Measurements from ENCODE around the gene BCAS1.
"Not testable (repeated sequence)": the region's sequence is repeated elsewhere in the genome, so short reads cannot be mapped to it uniquely, and the experiment has no call there.

BCAS1 gene

DNA sequence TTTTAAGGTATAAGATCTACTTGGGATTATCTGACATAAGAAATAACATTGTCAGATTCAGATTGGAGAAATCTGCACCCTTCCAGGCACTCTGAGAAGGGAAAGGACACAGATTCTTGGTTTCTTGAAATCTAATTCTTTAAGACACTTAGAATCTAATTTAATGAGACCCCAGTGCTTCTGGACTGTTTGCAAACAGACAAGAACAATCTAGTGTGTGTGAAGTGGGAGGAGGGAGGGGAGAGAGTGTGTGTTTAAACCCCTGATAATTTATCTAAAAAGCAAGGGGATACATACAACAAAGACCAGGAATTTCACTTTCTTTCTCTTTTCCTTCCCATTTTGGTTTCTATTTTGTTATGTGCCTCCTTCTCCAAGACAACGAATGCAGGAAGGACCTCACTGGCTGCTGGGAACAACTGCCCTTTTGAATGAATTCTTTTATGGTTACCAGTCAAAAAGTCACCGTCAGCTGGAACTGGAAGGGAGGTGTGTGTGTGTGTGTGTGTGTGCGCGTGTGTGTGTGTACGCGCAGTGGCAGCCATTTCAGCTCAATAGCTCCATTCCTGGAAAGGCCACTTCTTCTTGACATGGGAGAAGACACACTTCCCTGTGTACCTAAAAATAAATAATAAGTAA, 129.4 kb downstream of the BCAS1 start:
- H3K9ac ChIP-seq (ENCODE audit: low read depth, low read length) = no peak overlapping the region
- H3K27me3 ChIP-seq (ENCODE audit: control insufficient read depth, insufficient read depth, low read length) = no peaks in the 10 kb centered on the region
- H3K36me3 ChIP-seq (ENCODE audit: control insufficient read depth, insufficient read depth, low read length) = no peaks in the 10 kb centered on the region
- peaks cover 26% of the 10 kb centered on the region for H3K4me1 ChIP-seq (ENCODE audit: control insufficient read depth, insufficient read depth, low read length)
- no peaks in the 10 kb centered on the region for H3K9me3 ChIP-seq (ENCODE audit: control insufficient read depth, insufficient read depth, low read length)
- peak overlapping the region; percentile 6 for H3K4me3 ChIP-seq (ENCODE audit: low read depth, low read length)

DNA sequence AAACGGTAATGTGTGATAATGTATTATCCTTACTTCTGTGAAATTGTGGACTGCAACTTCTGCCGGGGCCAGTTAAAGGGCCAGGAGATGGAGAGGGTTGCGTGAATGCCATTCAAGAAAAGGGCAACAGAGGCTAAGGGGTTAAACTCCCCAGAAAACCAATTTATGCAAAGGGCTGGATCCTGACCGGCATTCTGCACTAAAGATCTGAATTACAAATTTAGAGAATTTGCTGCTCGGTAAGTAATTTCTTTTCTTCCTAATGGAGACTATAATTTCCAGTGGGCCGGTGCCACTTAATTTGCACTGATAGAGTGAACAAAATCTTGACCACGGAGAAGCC, 130.1 kb downstream of the BCAS1 start:
- Histone ChIP-seq H3K27me3 (ENCODE audit: control insufficient read depth, insufficient read depth, low read length) (no peaks in the 10 kb centered on the region), H3K36me3 (ENCODE audit: control insufficient read depth, insufficient read depth, low read length) (no peaks in the 10 kb centered on the region), H3K9me3 (ENCODE audit: control insufficient read depth, insufficient read depth, low read length) (no peaks in the 10 kb centered on the region), H3K9ac (ENCODE audit: low read depth, low read length) (no peak overlapping the region), H3K4me1 (ENCODE audit: control insufficient read depth, insufficient read depth, low read length) (peaks cover 26% of the 10 kb centered on the region), H3K4me3 (ENCODE audit: low read depth, low read length) (no peak overlapping the region)

DNA sequence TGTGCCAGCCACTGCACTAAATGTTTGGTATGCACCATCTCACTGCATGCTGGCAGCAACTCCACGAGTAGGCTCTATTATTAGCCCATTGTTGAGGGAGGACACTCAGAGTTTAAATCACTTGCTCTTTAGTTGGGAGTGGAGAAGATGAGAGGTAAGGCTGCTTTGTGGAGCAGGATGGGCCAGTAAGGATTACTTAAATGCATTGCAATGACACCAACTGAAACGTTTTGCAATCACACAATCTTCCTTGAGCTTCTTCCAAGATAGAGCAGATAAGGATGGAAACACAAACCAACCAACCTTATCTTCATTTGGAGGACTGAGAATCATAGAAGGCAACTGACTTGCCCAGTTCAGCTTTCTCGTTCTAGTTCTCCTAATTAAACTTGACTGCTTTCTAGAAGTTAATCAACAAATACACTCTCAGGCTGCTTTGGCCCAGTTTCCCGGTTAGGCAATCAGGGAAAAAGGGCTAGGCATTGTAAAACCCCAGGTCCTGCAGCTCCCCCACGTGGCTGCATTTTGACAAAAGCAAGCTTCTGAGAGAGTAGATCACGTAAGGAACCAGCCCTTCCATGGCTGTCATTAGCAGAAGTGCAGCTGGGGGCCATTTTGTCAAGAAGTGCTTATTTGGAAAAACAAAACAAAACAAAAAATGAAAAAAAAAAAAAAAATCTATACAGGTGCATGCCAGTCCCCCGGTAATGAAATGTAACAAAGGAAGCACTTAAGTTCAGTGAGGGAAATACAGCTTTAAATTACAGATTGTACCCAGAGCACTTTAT, 130.6 kb downstream of the BCAS1 start:
- H3K27me3 ChIP-seq (ENCODE audit: control insufficient read depth, insufficient read depth, low read length) = no peaks in the 10 kb centered on the region
- no peaks in the 10 kb centered on the region for H3K9me3 ChIP-seq (ENCODE audit: control insufficient read depth, insufficient read depth, low read length)
- H3K36me3 ChIP-seq (ENCODE audit: control insufficient read depth, insufficient read depth, low read length) = no peaks in the 10 kb centered on the region
- peaks cover 31% of the 10 kb centered on the region for H3K4me1 ChIP-seq (ENCODE audit: control insufficient read depth, insufficient read depth, low read length)
- no peak overlapping the region for H3K9ac ChIP-seq (ENCODE audit: low read depth, low read length)
- H3K4me3 ChIP-seq (ENCODE audit: low read depth, low read length) = no peak overlapping the region

DNA sequence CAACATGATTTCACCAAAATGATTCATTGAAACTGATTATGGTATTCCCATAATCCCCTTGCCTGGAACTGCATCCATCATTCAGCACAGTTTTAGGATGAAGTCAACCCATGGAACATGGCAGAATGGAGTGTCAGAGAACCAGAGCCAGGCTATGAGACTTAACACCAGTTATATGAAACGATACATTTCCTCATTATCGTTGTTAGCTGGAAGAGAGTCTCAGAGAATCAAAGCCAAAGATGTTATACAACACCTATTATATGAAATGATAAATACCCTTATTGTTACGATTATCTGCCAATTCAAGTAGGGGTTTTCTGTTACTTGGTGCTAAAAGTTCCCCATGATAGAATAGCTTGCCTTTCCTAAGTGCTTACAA, 131.2 kb downstream of the BCAS1 start:
- H3K4me3 ChIP-seq (ENCODE audit: low read depth, low read length) = no peak overlapping the region
- H3K36me3 ChIP-seq (ENCODE audit: control insufficient read depth, insufficient read depth, low read length) = no peaks in the 10 kb centered on the region
- no peaks in the 10 kb centered on the region for H3K27me3 ChIP-seq (ENCODE audit: control insufficient read depth, insufficient read depth, low read length)
- H3K9me3 ChIP-seq (ENCODE audit: control insufficient read depth, insufficient read depth, low read length) = no peaks in the 10 kb centered on the region
- H3K4me1 ChIP-seq (ENCODE audit: control insufficient read depth, insufficient read depth, low read length) = peaks cover 36% of the 10 kb centered on the region
- H3K9ac ChIP-seq (ENCODE audit: low read depth, low read length) = no peak overlapping the region

DNA sequence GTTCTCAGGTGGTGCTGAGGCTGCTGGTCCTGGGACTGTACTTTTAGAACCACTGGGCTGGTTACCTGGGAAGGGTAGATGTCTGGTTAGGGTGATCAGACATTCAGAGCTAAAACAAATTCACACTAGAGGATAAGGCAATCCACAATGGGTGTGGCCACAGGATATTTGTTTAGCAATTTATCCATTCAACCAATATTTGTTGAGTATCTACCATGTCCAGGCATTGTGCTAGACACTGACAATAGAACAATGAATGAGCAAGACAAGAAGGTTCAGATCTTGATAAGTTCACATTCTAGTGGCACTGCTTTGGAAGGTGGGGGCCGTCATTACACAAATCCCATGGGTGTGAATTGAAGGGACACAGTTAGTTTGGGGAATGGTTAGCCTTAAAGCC, 131.7 kb downstream of the BCAS1 start:
- Histone ChIP-seq H3K36me3 (ENCODE audit: control insufficient read depth, insufficient read depth, low read length) (no peaks in the 10 kb centered on the region), H3K9ac (ENCODE audit: low read depth, low read length) (no peak overlapping the region), H3K9me3 (ENCODE audit: control insufficient read depth, insufficient read depth, low read length) (no peaks in the 10 kb centered on the region), H3K4me3 (ENCODE audit: low read depth, low read length) (no peak overlapping the region), H3K27me3 (ENCODE audit: control insufficient read depth, insufficient read depth, low read length) (no peaks in the 10 kb centered on the region), H3K4me1 (ENCODE audit: control insufficient read depth, insufficient read depth, low read length) (peaks cover 36% of the 10 kb centered on the region)

DNA sequence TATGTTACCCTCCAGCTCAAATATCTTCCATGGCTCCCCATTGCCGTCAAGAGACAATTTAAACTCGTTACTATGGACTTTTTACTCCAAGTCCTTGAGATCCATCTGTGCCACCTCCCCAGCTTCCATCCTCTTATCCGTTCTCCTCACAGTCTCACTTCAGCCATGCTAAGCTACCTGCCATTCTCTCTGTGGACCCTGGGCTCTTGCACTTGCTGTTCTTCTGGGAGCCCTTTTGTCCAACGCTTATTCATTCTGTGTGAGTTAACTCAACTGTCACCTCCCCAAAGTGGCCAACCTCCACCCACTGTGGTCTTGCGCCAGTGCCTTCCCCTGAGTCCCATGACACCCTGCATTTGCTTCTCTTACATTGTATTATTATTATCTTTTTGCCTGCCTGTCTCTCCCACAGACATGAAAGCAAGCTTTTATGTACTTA, 132.4 kb downstream of the BCAS1 start:
- Histone ChIP-seq H3K9me3 (ENCODE audit: control insufficient read depth, insufficient read depth, low read length) (no peaks in the 10 kb centered on the region), H3K27me3 (ENCODE audit: control insufficient read depth, insufficient read depth, low read length) (no peaks in the 10 kb centered on the region), H3K36me3 (ENCODE audit: control insufficient read depth, insufficient read depth, low read length) (no peaks in the 10 kb centered on the region), H3K4me1 (ENCODE audit: control insufficient read depth, insufficient read depth, low read length) (peaks cover 29% of the 10 kb centered on the region), H3K4me3 (ENCODE audit: low read depth, low read length) (no peak overlapping the region), H3K9ac (ENCODE audit: low read depth, low read length) (no peak overlapping the region)

DNA sequence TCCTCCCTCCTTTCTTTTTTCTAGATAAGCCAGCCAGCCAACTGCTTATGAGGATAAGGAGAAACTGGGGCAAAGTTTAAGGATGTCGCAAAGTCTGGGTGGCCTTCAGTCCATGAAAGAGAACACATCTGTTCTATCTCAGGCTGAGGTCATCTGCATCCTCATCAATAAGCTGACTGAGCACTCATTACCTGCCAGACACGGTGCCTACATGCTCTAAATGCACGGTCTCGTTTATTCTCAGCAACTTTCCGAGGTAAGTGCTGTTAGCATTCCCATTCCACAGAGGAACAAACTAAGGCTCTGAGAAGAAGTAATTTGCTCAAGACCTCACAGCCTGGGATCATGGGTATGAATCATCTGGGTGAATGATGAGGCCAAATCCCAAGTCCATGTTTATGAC, 133.1 kb downstream of the BCAS1 start:
- Histone ChIP-seq H3K27me3 (ENCODE audit: control insufficient read depth, insufficient read depth, low read length) (no peaks in the 10 kb centered on the region), H3K9me3 (ENCODE audit: control insufficient read depth, insufficient read depth, low read length) (no peaks in the 10 kb centered on the region), H3K36me3 (ENCODE audit: control insufficient read depth, insufficient read depth, low read length) (no peaks in the 10 kb centered on the region), H3K9ac (ENCODE audit: low read depth, low read length) (no peak overlapping the region), H3K4me3 (ENCODE audit: low read depth, low read length) (no peak overlapping the region), H3K4me1 (ENCODE audit: control insufficient read depth, insufficient read depth, low read length) (peaks cover 24% of the 10 kb centered on the region)

DNA sequence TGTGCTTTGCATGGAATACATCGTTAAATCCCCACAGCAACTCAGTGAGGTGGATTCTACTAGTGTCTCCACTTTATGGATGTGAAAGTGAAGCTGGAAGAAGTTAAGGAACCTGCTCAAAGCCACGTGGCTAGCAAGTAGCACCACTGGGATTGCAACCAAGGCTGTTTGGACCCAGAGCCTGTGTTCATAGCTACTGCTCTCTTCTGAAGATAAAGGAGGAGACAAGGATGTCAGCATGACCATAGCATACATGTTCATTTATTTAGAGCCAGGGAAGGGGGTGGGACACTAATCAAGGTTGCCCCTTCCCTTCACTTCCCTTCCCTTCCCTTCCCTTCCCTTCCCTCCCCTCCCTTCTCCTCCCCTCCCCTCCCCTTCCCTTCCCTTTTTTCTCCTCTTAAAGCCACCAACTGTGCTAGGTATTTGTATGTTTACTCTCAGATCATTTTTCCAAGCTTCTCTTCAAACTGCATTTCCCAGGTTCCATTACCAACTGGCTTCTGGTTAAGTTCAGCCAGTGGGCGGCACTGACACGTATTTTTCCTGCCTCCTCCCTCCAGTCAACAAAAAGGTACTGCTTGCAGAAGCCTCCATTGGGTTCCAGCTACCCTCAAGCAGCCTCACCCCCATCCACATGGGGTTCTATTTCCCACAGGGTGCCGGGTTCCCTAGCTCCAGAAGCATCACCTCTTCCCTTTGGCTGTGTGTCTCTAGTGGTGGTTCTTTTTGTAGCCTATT, 134.9 kb downstream of the BCAS1 start:
- Histone ChIP-seq H3K4me1 (ENCODE audit: control insufficient read depth, insufficient read depth, low read length) (peaks cover 15% of the 10 kb centered on the region), H3K9ac (ENCODE audit: low read depth, low read length) (no peak overlapping the region), H3K36me3 (ENCODE audit: control insufficient read depth, insufficient read depth, low read length) (no peaks in the 10 kb centered on the region), H3K4me3 (ENCODE audit: low read depth, low read length) (no peak overlapping the region), H3K27me3 (ENCODE audit: control insufficient read depth, insufficient read depth, low read length) (no peaks in the 10 kb centered on the region), H3K9me3 (ENCODE audit: control insufficient read depth, insufficient read depth, low read length) (no peaks in the 10 kb centered on the region)

DNA sequence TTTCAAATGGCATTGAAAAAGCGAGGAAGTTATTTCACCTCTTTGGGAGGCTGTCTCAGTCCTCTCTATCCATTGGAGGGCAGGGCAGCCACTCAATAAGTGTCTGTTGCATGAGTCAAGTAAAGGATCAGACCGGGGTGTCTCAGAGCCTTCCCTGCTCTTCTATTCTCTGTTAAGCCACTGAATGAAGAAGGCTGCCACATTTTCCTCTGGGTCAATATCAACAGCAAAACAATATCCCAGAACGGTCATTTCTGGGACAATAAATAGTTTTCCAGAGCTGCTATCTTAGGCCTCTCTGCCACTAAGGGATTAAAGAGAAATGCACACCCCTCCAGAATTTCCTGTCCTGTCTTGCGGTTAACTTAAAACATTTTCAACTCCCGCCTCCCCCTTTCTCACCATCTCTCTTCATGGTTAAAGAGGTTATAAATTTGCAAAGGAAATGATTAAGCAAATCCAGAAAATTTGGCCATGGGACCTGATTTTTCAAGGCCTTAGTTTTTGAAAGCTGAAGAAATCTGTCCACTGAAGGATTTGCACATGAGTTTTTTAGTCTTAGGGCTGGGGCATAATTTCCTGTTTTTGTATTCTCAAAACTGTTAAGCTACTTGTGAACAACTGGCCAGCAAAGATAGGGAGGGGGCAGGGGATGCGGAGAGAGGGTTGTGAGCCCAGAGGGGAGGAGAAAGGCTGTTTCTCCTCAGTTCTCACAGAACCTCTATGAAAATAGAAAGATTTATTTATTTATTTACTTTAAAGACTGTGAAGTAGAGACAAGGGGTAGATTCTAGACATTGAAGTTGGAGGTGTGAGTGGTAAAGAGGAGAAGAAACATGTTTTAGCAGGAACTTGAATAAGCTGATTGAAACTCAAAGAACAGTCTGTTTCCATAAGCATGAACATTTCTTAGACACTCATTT, 135.7 kb downstream of the BCAS1 start:
- Histone ChIP-seq H3K4me3 (ENCODE audit: low read depth, low read length) (no peak overlapping the region), H3K9me3 (ENCODE audit: control insufficient read depth, insufficient read depth, low read length) (no peaks in the 10 kb centered on the region), H3K27me3 (ENCODE audit: control insufficient read depth, insufficient read depth, low read length) (no peaks in the 10 kb centered on the region), H3K9ac (ENCODE audit: low read depth, low read length) (no peak overlapping the region), H3K4me1 (ENCODE audit: control insufficient read depth, insufficient read depth, low read length) (peaks cover 14% of the 10 kb centered on the region), H3K36me3 (ENCODE audit: control insufficient read depth, insufficient read depth, low read length) (no peaks in the 10 kb centered on the region)

DNA sequence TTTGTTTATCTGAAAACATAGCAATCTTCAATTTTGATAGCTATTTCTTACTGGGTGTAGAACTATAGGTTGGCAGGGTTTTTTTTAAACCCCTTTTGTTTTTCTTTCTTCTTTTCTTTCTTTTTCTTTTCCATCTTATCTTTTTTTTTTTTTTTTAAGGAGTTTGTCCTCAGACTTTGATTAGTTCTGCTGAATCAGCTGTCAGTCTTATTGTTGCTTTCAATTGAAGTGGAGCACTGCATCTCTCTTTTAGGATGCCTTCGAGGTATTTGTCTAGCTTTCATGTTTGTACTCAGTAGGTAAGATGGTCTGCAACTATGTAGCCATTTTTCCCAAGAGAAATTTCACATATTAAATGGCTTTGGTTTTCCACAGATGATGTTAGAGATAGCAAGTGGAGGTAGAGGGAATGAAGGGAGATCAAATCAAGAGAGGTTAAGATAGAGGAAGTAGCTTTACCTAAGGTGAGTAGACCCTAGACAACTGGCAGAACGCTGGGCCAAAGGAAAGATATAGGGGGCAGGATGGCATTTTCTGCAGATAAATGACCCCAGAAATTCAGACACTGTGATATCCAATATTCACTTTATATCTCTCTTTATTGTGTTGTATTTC, 137.1 kb downstream of the BCAS1 start:
- H3K27me3 ChIP-seq (ENCODE audit: control insufficient read depth, insufficient read depth, low read length) = no peaks in the 10 kb centered on the region
- no peak overlapping the region for H3K9ac ChIP-seq (ENCODE audit: low read depth, low read length)
- peaks cover 10% of the 10 kb centered on the region for H3K4me1 ChIP-seq (ENCODE audit: control insufficient read depth, insufficient read depth, low read length)
- H3K9me3 ChIP-seq (ENCODE audit: control insufficient read depth, insufficient read depth, low read length) = no peaks in the 10 kb centered on the region
- no peak overlapping the region for H3K4me3 ChIP-seq (ENCODE audit: low read depth, low read length)
- no peaks in the 10 kb centered on the region for H3K36me3 ChIP-seq (ENCODE audit: control insufficient read depth, insufficient read depth, low read length)

DNA sequence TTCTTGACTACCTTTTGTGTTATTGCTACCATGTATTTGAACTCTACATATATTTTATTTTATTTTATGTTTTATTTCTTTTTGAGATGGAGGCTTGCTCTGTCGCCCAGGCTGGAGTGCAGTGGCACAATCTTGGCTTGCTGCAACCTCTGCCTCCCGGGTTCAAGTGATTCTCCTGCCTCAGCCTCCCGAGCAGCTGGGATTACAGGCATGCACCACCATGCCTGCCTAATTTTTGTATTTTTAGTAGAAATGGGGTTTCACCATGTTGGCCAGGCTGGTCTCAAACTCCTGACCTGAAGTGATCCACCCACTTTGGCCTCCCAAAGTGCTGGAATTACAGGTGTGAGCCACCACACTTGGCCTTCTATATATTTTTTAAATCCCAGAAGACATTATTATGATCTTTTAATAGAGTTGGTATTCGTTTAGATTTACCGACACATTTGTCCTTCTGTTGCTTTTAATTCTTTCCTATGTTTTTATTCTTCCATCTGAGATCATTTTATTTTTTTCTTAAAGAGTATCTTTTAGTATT, 137.7 kb downstream of the BCAS1 start:
- H3K9ac ChIP-seq (ENCODE audit: low read depth, low read length); H3K27me3 ChIP-seq (ENCODE audit: control insufficient read depth, insufficient read depth, low read length); H3K36me3 ChIP-seq (ENCODE audit: control insufficient read depth, insufficient read depth, low read length); H3K4me3 ChIP-seq (ENCODE audit: low read depth, low read length); H3K9me3 ChIP-seq (ENCODE audit: control insufficient read depth, insufficient read depth, low read length): not testable (repeated sequence)
- H3K4me1 ChIP-seq (ENCODE audit: control insufficient read depth, insufficient read depth, low read length) = peaks cover 10% of the 10 kb centered on the region
